ENCODE data around the gene CEP83. TPM values are rescaled to one million over a fixed set of nuclear protein-coding genes. Genes with fewer than 3 reads are reported as not detected.
A peak's percentile ranks its signal among the peaks of the same experiment; 100 is the strongest.
"Not testable (repeated sequence)": the region's sequence is repeated elsewhere in the genome, so short reads cannot be mapped to it uniquely, and the experiment has no call there.

CEP83 gene
- total RNA-seq, 1 experiment from 2014 or later = 10.9 TPM

DNA sequence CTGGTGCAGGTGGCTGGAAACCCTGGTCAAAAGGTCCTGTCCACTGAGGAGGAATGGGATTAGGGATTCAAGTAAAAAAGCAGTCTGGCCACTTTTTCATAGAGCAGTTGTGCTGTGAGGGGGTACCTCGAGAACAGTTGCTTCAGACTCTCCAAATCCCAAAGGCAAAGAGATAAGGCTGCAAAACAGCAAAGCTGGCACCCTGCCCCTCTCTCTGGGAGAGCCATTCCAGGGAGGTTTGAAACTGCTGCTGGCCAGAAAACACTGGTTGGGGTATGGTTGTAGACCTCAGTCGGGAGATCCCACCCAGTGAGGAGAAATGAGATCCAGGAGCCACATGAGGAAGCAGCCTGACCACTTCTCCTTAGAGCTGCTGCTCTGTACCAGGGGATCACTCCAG is 137.3 kb downstream of the CEP83 start:
- no peak for DNase-seq
- peaks cover 16% of the 10 kb centered on the region for H3K36me3 ChIP-seq (replicated peaks; ENCODE audit: control insufficient read depth, insufficient read depth, low read length)
- H3K4me3 ChIP-seq (ENCODE audit: insufficient read depth, low read depth, low read length) = no peak overlapping the region
- H3K27me3 ChIP-seq (ENCODE audit: control insufficient read depth, insufficient read depth, low read length) = no peaks in the 10 kb centered on the region

- no peak overlapping the region for H3K4me3 ChIP-seq (ENCODE audit: insufficient read depth, low read depth, low read length)
- no peak for DNase-seq
- no peaks in the 10 kb centered on the region for H3K27me3 ChIP-seq (ENCODE audit: control insufficient read depth, insufficient read depth, low read length)
- peaks cover 15% of the 10 kb centered on the region for H3K36me3 ChIP-seq (replicated peaks; ENCODE audit: control insufficient read depth, insufficient read depth, low read length)
Measured at GRCh38 chr12:94320109-94320508, 139.6 kb downstream of the CEP83 start.

GRCh38 chr12:94318181-94318580 is 141.5 kb downstream of the CEP83 start:
- H3K36me3 ChIP-seq (replicated peaks; ENCODE audit: control insufficient read depth, insufficient read depth, low read length) = peaks cover 9% of the 10 kb centered on the region
- no peak overlapping the region for H3K4me3 ChIP-seq (ENCODE audit: insufficient read depth, low read depth, low read length)
- H3K27me3 ChIP-seq (ENCODE audit: control insufficient read depth, insufficient read depth, low read length) = no peaks in the 10 kb centered on the region
- no peak for DNase-seq

GRCh38 chr12:94316600-94316999 is 143.1 kb downstream of the CEP83 start:
- H3K27me3 ChIP-seq (ENCODE audit: control insufficient read depth, insufficient read depth, low read length); H3K4me3 ChIP-seq (ENCODE audit: insufficient read depth, low read depth, low read length); DNase-seq; H3K36me3 ChIP-seq (replicated peaks; ENCODE audit: control insufficient read depth, insufficient read depth, low read length): not testable (repeated sequence)

- Histone ChIP-seq H3K4me3 (ENCODE audit: insufficient read depth, low read depth, low read length) (no peak overlapping the region), H3K36me3 (replicated peaks; ENCODE audit: control insufficient read depth, insufficient read depth, low read length) (peaks cover 4% of the 10 kb centered on the region), H3K27me3 (ENCODE audit: control insufficient read depth, insufficient read depth, low read length) (no peaks in the 10 kb centered on the region)
- DNase-seq = no peak
Measured at GRCh38 chr12:94312378-94312777, 147.3 kb downstream of the CEP83 start.

GRCh38 chr12:94309373-94309772 is 150.3 kb downstream of the CEP83 start:
- Histone ChIP-seq H3K36me3 (replicated peaks; ENCODE audit: control insufficient read depth, insufficient read depth, low read length) (peaks cover 4% of the 10 kb centered on the region), H3K4me3 (ENCODE audit: insufficient read depth, low read depth, low read length) (no peak overlapping the region), H3K27me3 (ENCODE audit: control insufficient read depth, insufficient read depth, low read length) (no peaks in the 10 kb centered on the region)
- DNase-seq = no peak

DNA sequence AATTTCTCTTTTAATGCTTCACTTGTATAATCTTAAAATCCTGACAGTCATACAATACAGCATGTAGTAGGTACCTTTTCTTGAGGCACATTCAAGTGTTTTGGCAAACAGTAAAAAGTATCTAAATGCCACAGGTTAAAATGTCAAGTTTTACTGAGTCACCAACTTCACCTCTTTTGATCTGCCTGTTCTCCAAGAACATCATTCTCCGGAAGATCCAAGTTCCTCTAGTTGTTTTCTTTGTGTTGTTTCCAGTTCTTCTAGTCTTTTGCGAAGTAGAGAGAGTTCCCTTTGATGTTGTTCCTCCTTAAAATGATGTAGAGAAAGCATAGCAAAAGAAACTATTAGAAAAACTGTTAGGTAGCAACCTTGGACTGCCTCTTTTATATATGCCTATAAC is 151.1 kb downstream of the CEP83 start:
- Histone ChIP-seq H3K27me3 (ENCODE audit: control insufficient read depth, insufficient read depth, low read length) (no peaks in the 10 kb centered on the region), H3K36me3 (replicated peaks; ENCODE audit: control insufficient read depth, insufficient read depth, low read length) (peaks cover 4% of the 10 kb centered on the region), H3K4me3 (ENCODE audit: insufficient read depth, low read depth, low read length) (no peak overlapping the region)
- no peak for DNase-seq

DNA sequence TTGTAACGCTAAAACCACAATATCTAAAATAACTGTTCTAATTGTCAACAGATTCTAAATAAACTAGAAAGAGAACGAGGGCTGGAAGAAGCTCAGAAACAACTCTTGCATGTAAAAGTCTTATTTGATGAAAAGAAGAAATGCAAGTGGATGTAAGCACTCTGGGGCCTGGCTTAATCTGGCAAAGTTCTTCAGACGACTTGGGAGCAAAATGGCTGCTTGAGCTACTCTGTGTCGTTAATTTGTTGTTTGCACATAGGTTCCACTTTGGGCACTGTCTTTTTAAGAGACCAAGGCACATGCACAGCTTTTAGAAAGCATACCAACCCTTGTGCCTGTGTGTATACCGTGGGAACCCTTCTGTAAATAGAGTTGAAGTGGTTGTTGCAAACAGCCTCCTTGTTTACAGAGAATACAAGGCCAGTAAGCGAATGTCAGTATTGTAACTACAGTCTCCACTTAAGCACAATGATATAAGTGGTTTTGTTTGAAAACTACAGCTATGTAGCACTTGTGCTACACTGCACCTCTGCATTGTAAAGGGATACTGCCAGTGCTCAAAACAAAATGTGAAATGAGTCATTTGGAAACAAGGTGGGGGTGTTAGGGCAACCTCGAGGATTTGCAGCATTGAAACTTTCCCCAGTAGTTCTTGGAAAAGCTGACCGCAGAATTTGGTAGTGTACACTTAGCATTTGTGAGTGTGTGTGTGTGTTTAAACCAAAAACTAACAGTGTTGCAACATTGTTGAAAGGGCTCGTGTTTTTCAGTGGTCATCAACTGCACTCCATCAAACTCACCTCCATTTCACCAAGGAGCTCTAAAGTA is 154.3 kb downstream of the CEP83 start:
- no peak for DNase-seq
- H3K4me3 ChIP-seq (ENCODE audit: insufficient read depth, low read depth, low read length) = no peak overlapping the region

GRCh38 chr12:94304566-94305061 is 155.1 kb downstream of the CEP83 start:
- DNase-seq = peak; percentile 54
- Histone ChIP-seq H3K4me3 (ENCODE audit: insufficient read depth, low read depth, low read length) (no peak overlapping the region), H3K27me3 (ENCODE audit: control insufficient read depth, insufficient read depth, low read length) (no peaks in the 10 kb centered on the region), H3K36me3 (replicated peaks; ENCODE audit: control insufficient read depth, insufficient read depth, low read length) (peaks cover 4% of the 10 kb centered on the region)

More for the DNA sequence above, 154.3 kb downstream of the CEP83 start:
- H3K36me3 ChIP-seq (replicated peaks; ENCODE audit: control insufficient read depth, insufficient read depth, low read length) = peaks cover 4% of the 10 kb centered on the region
- no peaks in the 10 kb centered on the region for H3K27me3 ChIP-seq (ENCODE audit: control insufficient read depth, insufficient read depth, low read length)

DNA sequence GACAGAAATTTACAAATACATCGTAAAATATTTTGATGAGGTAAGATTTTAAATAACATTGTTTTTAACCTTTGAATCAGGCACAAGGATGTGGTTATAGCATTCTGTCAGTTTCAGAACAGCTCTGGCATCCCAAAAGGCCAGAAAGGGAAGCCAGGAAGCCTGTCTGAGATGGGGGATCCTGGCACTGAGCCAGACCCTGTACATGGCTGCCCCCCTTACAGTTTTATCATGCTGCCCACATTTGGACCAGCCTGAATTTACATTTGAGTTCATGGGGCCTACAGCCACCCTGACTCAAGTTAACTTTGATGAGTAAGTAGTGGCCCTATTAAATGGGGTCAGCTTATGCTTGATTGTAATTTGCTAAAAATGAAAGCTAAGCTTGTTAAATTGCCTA is 155.7 kb downstream of the CEP83 start:
- H3K4me3 ChIP-seq (ENCODE audit: insufficient read depth, low read depth, low read length) = no peak overlapping the region
- H3K27me3 ChIP-seq (ENCODE audit: control insufficient read depth, insufficient read depth, low read length) = no peaks in the 10 kb centered on the region
- DNase-seq = peak; percentile 16
- H3K36me3 ChIP-seq (replicated peaks; ENCODE audit: control insufficient read depth, insufficient read depth, low read length) = peaks cover 4% of the 10 kb centered on the region

GRCh38 chr12:94299846-94300245 is 159.8 kb downstream of the CEP83 start:
- Histone ChIP-seq H3K36me3 (replicated peaks; ENCODE audit: control insufficient read depth, insufficient read depth, low read length) (no peaks in the 10 kb centered on the region), H3K27me3 (ENCODE audit: control insufficient read depth, insufficient read depth, low read length) (no peaks in the 10 kb centered on the region), H3K4me3 (ENCODE audit: insufficient read depth, low read depth, low read length) (no peak overlapping the region)
- DNase-seq = no peak

DNA sequence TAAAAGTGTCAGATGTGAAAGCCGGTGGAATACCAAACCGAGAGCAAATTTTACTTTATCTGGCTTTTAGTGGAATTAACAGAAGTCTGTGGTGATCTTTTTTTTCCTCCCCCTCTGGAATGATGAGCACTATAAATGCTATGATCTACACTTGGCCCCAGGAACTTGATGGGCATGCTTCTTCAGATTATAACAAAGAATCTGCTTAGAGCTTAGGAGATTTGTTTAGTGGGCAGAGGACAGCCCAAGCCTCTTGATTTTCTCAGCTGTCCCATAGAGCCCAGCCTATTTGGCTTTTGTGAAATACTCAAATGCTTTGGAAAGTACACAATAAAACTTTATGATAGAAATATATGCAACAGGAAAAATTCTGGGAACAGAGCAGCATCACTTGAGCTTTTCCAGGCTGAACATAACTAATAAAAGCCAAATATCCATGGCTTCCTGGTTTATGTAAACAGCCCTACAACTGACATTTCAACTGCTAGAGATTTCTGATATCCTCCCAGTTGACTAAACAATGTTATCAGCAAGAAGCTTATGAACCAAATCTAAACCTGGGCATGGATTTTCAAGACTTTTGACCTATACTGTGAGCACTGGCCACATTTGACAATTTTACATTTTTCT is 161.7 kb downstream of the CEP83 start:
- H3K27me3 ChIP-seq (ENCODE audit: control insufficient read depth, insufficient read depth, low read length) = no peaks in the 10 kb centered on the region
- DNase-seq = no peak
- no peak overlapping the region for H3K4me3 ChIP-seq (ENCODE audit: insufficient read depth, low read depth, low read length)
- no peaks in the 10 kb centered on the region for H3K36me3 ChIP-seq (replicated peaks; ENCODE audit: control insufficient read depth, insufficient read depth, low read length)

- Histone ChIP-seq H3K4me3 (ENCODE audit: insufficient read depth, low read depth, low read length) (no peak overlapping the region), H3K27me3 (ENCODE audit: control insufficient read depth, insufficient read depth, low read length) (no peaks in the 10 kb centered on the region), H3K36me3 (replicated peaks; ENCODE audit: control insufficient read depth, insufficient read depth, low read length) (no peaks in the 10 kb centered on the region)
- DNase-seq = no peak
Measured at GRCh38 chr12:94297096-94297699, 162.5 kb downstream of the CEP83 start.

DNA sequence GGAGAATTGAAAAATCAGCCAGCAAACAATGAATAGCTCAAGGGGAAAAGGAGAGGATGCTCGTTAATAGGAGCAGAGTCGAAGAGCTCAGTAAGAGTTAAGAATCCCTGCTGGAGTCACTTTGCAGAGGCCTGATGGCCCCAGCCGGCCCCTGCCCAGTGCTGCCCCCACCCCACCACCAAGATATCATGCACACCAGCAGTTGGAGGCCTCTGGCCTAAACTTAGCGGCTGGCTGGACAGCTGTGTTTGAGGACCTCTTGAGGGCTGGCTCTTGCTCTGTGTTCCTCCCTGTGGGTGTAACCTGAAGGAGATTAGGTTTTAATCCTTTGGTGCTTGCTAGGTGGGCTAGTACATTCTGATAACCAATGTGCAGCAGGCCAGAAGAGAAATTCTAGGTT is 169.3 kb downstream of the CEP83 start:
- DNase-seq = no peak
- Histone ChIP-seq H3K36me3 (replicated peaks; ENCODE audit: control insufficient read depth, insufficient read depth, low read length) (no peaks in the 10 kb centered on the region), H3K4me3 (ENCODE audit: insufficient read depth, low read depth, low read length) (no peak overlapping the region), H3K27me3 (ENCODE audit: control insufficient read depth, insufficient read depth, low read length) (no peaks in the 10 kb centered on the region)
